ENCODE results near the gene BRIX1.
A peak's percentile ranks its signal among the peaks of the same experiment; 100 is the strongest.

BRIX1 gene, protein sequence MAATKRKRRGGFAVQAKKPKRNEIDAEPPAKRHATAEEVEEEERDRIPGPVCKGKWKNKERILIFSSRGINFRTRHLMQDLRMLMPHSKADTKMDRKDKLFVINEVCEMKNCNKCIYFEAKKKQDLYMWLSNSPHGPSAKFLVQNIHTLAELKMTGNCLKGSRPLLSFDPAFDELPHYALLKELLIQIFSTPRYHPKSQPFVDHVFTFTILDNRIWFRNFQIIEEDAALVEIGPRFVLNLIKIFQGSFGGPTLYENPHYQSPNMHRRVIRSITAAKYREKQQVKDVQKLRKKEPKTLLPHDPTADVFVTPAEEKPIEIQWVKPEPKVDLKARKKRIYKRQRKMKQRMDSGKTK

DNA sequence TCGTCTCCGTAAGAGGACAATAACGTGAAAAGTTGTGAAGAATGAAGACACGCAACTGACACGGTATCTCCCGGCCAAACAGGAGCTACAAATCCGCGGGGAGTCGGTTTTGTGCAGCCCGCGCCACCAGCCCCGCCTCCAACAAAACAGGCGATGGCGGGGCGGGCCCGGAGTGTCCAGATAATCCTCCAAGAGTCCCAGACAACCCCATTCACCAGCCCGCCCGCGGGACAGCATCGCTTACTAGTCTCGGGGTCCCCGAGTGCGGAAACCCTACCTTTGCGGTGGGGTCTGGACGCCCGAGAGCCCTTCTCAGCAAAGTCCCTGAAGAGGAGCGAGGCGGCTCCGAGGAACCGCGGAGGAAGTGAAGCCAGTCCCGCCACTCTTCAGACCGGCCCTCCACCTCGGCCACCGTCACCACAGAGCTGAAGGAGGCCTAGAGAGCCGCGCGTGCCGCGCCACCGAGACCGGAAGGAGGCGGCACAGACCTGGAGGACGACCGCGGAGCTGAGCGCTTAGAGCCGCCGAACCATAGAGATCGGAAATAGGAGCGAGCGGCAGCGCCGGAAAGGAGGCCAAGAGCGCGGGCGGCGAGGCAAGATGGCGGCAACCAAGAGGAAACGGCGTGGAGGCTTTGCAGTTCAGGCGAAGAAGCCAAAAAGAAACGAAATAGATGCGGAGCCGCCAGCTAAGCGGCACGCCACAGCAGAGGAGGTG is at the start of gene BRIX1, which contains the start of gene RAD1:
Gene BRIX1, plus strand, starts transcription at position 573 of the 717 bp plus-strand sequence. Its CDS starts 28 bp downstream, at position 601.
Gene RAD1, minus strand, starts transcription at position 366 of the 717 bp plus-strand sequence. CDS start 612 bp downstream, outside the sequence.
- DNase-seq: peak; percentile 91

DNA sequence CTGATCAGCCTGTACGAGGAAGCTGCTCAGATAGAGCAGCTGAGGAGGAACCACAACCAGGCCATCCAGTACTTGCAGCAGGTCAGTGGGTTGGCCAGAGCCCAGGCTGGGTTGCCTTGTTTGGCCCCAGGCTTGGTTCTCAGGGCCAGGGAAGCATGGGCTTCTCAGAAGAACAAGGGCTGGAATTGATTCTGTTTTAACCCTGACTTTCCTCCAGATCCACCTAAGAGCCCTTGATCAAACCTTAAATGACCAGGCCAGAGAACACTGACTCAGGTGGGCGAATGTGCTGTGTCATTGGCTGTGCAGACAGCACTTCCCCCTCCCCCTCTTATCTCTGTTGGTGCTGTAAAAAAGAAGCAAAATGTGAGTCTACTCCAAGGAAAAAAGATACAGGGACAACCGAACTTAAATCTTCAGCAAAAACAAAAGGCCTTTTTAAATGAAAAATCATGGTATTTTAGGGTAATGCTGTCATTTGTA is 48.5 kb upstream of the BRIX1 start:
- DNase-seq: no peak

DNA sequence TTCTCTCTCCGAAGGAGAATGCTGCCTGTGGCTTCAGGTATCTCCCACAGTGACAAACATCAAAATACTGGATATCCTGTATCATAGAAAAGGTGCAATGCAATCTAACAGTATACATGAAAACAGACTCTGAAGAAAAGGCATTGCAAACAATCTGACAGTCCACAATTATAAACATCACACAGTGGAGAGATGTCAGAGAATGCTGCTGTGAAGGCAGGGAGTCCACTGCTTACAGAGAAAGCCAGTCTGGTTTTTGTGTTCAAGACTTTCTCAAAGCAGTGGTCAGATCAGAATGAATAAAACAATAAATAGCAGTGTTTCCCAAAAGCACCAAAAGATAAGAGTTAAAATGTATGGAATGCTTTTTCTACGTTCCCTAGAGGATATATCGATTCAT is 47.9 kb upstream of the BRIX1 start:
- no peak for DNase-seq

DNA sequence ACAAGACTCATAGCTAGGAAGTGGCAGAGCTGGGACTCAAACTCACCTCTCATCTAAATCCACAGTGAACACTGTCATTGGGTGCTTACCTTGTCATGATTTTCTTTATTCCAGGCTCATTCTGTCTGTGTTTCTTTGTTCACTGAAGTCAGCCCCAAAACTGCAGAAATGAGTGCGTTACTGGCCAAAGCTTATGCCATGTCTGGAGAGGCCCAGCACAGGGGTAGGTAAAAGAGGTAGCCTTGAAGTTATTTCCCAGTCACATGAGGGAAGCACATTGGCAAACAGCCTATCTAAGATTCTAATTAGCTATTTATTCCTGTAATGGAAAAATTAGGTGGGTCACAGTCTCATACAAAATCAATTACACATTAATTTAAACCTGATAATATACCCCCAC is 46.7 kb upstream of the BRIX1 start:
- DNase-seq: no peak

DNA sequence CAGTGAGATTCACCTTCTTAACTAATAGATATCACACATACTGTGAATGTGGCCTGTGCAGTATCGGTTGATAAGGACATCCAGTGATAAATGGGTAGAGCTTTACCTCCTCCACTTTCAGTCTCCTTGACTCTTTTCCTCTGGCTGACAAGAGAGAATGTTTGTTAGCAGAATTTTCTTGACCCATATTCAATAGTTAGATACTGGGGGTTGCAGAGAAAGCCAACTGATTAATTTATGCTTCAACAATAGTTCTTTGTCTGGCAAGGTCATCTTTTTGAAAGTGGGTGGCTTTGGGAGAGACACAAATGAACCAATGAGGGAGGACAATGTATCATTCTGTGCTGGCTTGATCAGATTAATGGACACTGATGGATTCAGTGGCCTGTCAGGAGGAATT is 46.3 kb upstream of the BRIX1 start:
- DNase-seq: no peak

DNA sequence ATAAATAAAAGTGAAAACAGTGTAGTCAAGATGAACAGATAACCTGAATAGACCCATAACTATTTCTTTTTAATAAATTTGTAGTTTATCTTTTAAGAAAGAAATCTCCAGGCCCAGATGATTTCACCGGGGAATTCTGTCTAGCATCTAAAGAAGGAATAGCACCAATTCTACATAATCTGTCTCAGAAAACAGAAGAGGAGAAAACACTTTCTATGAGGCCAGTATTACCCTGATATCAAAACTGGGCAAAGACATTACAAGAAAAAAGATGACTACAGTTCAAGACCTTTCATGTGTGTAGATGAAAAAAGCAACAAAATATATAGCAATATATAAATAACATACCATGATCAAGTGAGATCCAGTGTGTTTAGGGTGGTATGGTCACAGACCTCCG is 45.1 kb upstream of the BRIX1 start:
- DNase-seq: no peak

DNA sequence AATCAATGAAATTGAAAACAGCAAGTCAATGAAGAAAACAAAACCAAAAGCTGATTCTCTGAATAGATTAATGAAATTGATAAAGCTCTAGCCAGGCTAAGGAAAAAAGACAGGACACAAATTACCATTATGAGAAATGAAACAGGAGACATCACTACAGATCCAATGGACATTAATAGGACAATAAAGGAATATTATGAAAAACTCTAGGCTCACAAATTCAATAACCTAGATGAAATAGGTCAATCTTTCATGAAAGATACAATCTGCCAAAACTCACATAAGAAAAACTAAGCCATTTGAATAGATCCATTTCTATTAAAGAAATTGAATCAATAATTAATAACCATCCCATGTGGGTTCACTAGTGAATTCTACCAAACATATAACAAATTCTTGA is 39.2 kb upstream of the BRIX1 start:
- no peak for DNase-seq

DNA sequence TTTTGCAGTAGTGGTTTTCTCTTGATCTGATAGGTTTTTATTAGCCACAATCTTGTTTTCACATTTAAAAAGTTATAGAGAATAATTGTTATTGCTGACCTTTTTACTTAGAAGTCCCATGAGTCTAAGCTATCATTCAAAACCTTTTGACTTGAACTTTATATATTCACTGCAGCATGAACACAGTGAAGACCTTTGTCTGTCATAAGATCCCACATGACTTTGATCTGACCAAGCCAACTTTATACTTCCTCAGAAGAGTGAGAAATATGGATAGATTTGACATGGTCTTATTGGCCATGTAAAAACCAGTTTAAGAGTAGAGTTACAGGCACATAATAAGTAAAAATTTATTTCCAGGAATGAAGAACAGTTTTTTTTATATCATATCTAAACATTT is 34.3 kb upstream of the BRIX1 start:
- DNase-seq: no peak

DNA sequence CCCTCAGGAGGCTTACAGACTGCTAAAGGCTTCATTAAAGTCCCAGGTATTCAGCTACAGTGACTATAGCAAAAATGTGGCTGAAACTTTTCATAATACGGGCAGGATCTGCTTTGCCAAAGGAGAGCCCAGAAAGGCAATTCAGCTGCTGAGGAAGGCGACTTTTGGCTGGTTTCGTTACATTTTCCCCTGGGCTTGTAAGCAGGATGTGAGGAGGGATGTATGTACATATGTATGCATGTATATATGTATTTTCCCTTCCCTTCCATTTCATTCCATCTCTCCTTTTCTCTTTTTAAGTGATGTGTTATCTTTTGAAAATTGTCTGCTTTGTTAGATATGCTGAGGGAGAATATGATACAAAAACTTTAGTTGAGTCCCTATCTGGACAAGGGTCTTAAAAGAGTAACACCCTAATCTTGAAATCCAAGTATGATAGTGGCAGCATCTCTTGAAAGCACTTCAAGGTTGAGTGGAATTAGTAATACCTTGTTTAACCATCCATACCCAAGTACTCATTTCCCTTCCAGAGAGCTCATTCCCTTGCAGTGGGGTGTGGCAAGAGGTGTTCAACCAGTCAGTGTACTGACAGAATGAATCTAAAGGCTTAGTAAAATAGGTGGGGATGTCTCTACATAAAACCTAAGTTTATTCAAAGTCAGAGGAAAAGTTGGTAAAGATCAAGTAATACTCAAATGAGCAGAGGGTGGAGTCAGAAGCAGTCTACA is 29.0 kb upstream of the BRIX1 start:
- DNase-seq: no peak

DNA sequence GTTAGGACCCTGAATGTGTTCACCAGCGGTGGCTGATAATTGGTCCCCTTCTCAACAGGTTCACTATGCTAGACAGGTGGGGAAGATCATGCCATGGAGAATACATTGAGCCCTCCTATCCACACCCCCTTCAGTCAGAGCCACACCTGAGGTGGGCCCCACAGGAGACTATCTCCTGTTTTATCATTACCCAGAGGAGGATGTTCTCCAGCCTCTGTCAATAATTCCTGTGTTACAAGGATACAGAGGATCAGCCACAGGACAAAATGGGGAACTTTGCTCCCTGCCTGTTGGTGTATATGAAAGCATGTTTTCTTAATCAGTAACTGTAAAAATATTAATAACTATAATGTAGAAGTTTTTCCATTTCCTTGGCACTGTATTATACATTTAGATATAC is 26.1 kb upstream of the BRIX1 start:
- DNase-seq: no peak

DNA sequence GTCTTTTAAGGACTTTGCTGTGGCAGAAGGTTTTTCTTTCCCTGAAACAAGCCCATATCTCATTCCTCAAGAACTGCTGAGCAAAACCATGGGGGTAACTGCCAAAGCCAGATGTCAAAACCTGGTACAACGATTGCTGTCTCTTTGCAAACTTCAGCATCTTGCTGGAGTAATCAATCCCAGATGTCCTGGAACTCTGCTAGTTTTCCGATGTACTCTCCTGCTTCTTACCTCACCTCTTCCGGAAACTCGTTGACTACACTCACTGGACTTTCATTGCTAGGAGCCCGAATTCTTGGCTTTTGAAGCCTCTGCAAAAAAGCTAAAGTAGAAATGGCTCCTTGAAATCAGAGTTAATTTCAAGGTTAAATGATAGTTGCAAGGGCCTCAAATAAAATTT is 23.5 kb upstream of the BRIX1 start:
- DNase-seq: no peak

DNA sequence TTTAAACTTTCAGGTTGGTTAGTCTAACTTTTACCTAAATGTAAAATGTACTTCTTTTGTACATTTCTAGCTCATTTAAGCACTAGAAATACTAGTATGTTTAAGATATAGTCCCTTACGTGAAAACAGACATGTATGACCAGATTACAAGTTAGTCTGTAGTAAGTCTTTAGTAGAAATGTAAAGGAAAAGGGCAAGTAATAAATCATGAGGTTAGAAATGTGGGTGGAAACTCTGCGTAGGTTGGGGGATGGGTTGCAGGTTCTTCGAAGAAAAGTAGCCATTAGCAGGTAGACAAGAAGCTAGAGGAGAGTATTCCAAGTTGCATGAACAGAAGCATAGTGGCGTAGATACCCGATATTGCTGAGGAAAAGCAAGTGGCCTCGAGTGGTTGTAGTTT is 23.1 kb upstream of the BRIX1 start:
- no peak for DNase-seq

DNA sequence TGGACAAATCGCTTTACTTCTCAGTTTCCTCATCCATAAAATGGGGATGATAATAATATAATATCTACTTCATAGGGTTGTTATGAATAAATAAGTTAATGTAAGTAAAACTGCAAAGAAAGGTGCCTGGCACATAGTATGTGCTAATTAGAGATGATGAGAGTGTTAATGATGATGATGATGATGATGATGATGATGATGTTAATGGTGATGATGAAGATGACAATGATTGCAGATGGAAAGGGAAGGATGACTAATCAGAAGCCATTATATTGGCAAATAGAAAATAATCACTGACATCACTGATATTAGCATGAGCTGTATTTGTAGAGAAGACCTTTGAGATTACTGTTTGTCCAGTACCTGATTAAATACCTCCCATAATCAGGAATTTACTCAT is 20.8 kb upstream of the BRIX1 start:
- no peak for DNase-seq

DNA sequence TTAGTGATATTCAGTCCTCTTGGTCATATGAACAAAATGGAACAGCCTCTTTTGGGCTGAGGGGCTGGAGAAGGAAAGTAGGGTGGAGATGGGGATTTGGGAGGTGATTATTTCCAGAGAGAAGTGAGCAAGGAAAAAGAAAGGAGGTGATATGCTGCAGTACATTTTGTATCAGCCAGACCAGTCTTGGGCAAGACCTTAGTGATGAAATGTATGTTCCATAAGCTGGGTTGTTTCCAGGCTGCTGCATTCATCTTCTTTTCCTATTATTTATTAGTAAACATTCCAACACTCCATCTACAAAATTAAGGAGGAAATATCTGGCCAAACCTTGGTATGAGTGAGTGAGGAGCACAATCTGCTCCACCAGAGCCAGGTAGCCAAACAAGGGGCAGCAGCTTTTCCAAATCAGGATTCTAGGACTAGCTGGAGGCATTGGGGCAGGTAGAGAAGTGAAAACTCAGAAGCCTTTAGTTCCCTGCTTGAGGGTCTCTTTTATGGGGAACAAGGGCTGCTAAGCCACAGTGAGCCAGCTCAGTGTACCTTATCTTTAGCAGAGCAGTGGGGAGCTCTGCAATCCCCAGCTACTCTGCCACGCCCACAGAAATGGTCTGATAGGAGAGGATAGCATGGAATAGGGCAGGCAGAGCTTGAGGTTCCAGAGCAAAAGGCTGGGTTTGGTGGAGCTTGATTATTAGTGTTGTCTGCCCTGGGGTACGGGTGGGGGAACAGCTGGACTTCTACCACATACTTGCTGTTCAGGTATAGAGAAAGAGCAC is 19.7 kb upstream of the BRIX1 start:
- no peak for DNase-seq

DNA sequence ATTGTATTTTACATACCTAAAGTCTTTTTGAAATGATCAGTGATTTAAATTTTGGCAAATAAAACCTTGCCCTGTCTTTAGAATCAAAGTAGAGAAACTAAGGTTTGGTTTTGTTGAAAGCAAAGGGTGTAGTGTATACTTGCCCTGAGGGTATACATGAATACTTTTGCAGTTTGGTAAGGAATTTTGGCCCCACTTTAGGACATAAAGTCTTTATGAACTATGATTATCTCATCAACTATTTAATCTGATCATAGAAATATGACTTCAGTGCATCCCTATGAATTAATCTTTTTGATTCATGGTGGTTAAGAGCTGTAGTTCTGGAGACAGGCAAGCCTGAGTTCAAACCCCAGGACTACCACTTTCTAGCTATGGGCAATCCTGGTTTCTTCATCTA is 17.9 kb upstream of the BRIX1 start:
- DNase-seq: no peak

DNA sequence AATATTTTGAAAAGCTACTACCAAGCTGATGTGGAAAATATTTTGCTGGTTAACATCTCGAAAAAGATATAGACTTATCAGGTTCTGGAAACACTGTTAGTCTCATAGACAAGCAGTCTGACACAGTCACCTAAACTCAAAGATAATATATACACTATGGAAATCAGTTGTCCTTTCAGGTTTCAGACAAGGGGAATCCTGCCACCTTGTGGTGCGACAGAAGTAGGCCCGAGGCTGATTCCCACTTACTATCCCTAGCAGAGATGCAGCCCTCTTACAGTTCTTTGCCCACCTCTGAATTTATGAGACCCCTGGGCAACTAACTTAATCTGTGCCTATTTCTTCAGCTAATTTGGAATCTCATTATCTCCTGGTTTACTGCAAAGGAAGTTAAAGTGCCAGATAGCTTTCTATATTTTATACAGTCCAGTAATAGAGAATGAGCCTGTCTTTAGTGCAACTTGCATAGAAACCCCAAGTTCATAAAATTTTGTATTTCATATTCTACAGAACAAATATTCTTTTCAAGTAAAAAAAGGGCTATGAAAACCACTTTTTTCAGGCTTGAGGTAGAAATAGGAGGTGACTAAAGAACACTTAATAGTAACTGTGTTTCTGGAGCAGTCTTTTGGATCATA is 17.1 kb upstream of the BRIX1 start:
- peak; percentile 51 for DNase-seq

DNA sequence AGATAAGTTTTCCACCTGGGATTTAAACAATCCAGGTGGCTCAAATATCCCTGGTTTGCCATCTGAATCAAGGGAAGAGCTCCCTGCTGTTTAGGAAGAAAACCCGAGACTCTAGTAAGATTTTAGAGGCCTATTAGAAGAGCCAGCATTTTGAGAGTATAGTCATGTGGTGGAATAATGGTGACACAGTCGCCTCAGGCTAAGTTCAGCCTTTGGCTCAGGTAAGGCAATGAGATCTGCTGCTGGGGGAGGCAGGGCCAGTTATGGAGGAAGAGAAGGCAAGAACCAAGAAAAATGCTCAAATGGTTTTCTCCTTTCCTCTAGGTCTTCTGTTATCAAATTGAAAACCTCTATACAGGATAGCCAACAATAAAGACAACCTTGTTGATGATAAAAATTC is 16.4 kb upstream of the BRIX1 start:
- no peak for DNase-seq

DNA sequence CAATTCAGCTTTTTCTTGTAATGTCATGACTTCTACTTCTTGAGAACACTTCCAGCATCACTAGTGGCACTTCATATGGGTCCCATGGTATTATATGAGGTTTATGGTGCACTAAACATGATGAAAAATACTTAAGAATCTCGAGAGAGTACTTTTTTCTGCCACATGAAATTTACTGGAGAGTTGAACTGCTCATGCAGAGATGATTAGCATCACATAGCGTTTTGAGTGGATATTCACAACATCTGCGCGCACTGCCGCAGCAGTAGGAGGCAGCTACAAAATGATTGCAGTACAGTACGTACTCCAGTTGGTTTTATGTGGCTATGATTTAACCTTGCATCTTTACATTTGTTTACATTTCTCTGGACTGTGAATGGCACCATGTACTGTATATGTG is 14.9 kb upstream of the BRIX1 start:
- DNase-seq: no peak

DNA sequence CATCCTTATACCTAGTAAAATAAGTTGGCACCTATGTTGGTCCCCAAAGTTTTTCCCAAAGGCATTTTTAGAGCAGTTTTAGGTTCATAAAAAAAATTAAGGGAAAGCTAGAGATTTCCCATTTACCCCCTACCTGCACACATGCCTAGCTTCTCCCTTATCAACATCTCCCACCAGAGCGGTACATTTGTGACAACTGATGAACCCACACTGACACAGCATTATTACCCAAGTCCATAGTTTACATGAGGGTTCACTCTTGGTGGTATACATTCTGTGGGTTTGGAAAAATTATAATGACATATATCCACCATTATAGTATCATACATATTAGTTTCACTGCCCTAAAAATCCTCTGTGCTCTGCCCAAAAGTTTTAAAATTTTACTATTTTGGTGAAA is 12.3 kb upstream of the BRIX1 start:
- DNase-seq: no peak

DNA sequence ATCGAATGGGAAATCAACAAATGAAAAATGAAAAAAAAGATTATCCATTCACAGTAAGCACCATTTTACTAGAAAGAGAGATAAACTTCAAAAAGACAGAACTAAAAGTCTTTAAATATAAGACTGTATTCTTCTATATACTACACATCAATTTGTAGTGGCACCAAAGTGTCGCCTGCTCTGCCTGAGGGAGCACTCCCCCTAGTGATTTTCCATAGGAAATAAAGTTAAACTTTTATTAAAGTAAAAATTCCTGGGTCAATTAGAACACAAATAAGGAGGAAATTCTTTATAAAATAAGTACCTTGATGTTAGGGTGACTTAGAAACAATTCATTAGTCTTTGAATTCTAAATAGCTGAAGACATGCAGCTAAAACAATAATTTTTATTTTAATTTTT is 9.9 kb upstream of the BRIX1 start:
- DNase-seq: no peak

DNA sequence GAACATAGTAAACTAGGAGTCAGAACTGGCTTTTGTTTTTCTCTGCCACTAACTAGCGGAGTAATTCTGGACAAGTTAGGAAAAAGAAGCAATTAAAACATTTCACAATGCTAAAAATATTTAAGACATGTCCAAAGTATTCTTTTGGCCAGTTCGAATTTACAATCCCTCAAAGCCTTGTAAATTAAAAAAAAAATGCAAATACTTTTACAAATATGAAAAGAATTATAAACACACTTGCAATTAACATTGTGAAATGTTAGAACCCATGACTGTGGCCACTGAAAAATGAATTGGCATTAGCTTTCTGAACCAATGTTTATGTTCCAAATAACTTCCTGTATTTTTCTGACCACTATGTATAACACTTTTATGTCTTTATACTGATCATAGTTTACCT is 2.4 kb upstream of the BRIX1 start:
- DNase-seq: no peak

DNA sequence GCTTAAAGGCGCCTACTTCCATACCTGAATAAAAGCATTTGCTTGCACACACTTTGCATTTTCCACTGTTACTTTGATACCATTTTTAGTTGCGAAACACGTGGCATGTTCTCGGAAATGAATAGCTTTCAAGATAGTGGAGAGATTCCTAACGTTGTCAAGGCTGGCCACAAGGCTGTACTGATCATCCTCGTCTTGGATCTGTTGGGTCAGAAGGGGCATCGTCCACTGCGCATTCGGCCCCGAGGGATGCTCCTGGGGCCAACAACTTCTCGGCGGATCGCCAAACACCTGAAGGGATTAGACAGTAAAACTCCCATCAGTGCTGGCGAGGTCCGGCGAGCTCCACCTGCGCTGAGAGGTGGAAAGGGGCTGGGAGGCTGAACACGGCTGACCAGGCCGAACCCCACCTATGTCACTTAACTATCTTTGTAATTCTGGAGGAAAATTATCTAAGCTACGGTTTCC is 806 bp upstream of the BRIX1 start:
- no peak for DNase-seq

Data from activated gamma-delta T cell treated with Interleukin-2 at 50 U/mL for 16 hours (primary cell).